ENCODE measurements around the gene PIGS. TPM values are rescaled to one million over a fixed set of nuclear protein-coding genes. Genes with fewer than 3 reads are reported as not detected.

The PIGS gene
- total and polyA plus RNA-seq, 2 donors (not counting 1 experiment from before 2014, with no cell fraction given), result 53.7 to 68.4 TPM

DNA sequence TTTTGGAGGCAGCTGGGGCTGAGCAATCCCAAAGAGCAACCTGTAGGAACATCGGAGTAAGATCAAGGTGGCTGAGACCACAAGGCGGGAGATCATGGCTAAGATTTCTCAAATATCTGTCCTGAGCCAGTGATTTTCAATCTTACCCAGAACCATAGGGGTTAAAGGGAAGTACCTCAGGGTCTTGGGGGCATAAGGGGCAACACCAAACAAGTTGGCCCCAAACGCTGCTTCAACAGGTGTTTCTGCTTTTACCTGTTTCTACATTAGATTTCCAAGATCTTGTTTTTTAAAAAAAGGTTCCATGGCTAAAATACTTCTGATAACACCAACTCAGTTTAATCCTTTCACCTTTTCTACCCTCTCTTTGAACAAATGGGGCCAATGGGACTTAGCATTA lies 16.3 kb downstream of the PIGS start:
- Histone ChIP-seq H3K27me3 (ENCODE audit: control insufficient read depth, insufficient read depth, low read length) (no peaks in the 10 kb centered on the region), H3K79me2 (ENCODE audit: control insufficient read depth, insufficient read depth, low read length) (no peaks in the 10 kb centered on the region), H3K27ac (ENCODE audit: insufficient read depth, low read length) (no peak overlapping the region), H3K36me3 (ENCODE audit: control insufficient read depth, insufficient read depth, low read length) (peaks cover 19% of the 10 kb centered on the region), H3K4me2 (ENCODE audit: extremely low read depth, insufficient read depth, low read length) (no peak overlapping the region), H4K20me1 (ENCODE audit: control insufficient read depth, extremely low read depth, insufficient read depth, low read length) (no peaks in the 10 kb centered on the region), H3K4me3 (replicated peaks in 1 of 4; ENCODE audit: control extremely low read depth in 1 of 4, insufficient read depth in 1 of 4, low read depth in 3 of 4, low read length in 4 of 4) (no peak overlapping the region), H3K4me1 (ENCODE audit: control insufficient read depth, extremely low read depth, insufficient read depth, low read length) (peaks cover 3% of the 10 kb centered on the region), H2AFZ (ENCODE audit: low read length) (no peak overlapping the region), H3K9me3 (ENCODE audit: control insufficient read depth, insufficient read depth, low read depth, low read length) (no peaks in the 10 kb centered on the region), H3K9ac (ENCODE audit: insufficient read depth, low read length) (no peak overlapping the region)
- TF ChIP-seq, protein P1, sequence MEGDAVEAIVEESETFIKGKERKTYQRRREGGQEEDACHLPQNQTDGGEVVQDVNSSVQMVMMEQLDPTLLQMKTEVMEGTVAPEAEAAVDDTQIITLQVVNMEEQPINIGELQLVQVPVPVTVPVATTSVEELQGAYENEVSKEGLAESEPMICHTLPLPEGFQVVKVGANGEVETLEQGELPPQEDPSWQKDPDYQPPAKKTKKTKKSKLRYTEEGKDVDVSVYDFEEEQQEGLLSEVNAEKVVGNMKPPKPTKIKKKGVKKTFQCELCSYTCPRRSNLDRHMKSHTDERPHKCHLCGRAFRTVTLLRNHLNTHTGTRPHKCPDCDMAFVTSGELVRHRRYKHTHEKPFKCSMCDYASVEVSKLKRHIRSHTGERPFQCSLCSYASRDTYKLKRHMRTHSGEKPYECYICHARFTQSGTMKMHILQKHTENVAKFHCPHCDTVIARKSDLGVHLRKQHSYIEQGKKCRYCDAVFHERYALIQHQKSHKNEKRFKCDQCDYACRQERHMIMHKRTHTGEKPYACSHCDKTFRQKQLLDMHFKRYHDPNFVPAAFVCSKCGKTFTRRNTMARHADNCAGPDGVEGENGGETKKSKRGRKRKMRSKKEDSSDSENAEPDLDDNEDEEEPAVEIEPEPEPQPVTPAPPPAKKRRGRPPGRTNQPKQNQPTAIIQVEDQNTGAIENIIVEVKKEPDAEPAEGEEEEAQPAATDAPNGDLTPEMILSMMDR (conservative IDR thresholded peaks at IDR 0.05 in 1 of 2, IDR thresholded peaks at IDR 0.05 in 1 of 2; ENCODE audit: low read depth in 1 of 2, low read length in 2 of 2), result no peak
- no peak for TF ChIP-seq EZH2 (IDR thresholded peaks at IDR 0.05; ENCODE audit: low read length, missing control alignments)
- no peak for DNase-seq (ENCODE audit: low read depth in 2 of 2)

DNA sequence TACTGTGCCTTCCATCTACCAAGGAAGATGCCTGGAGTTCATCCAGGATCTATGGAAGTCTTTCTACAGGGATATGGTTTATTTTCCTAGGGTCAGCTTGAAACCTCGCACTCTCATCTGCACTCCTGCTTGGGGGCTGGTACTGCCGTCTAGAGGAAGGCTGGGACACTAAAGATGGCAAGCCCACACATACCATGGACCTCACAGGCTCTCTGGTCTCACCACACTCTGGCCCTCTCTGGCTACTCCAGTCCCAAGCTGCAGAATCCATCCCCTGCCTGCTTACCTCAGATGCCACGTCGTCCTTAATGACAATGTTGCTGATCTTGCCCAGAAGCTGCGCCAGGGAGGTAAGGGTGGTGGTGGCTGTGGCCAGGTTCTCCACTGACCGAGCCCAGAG lies 16.8 kb downstream of the PIGS start:
- Histone ChIP-seq H3K27me3 (ENCODE audit: control insufficient read depth, insufficient read depth, low read length) (no peaks in the 10 kb centered on the region), H4K20me1 (ENCODE audit: control insufficient read depth, extremely low read depth, insufficient read depth, low read length) (no peaks in the 10 kb centered on the region), H3K36me3 (ENCODE audit: control insufficient read depth, insufficient read depth, low read length) (peaks cover 15% of the 10 kb centered on the region), H3K4me1 (ENCODE audit: control insufficient read depth, extremely low read depth, insufficient read depth, low read length) (peaks cover 3% of the 10 kb centered on the region), H3K27ac (ENCODE audit: insufficient read depth, low read length) (no peak overlapping the region), H2AFZ (ENCODE audit: low read length) (no peak overlapping the region), H3K4me2 (ENCODE audit: extremely low read depth, insufficient read depth, low read length) (no peak overlapping the region), H3K4me3 (replicated peaks in 1 of 4; ENCODE audit: control extremely low read depth in 1 of 4, insufficient read depth in 1 of 4, low read depth in 3 of 4, low read length in 4 of 4) (no peak overlapping the region), H3K9me3 (ENCODE audit: control insufficient read depth, insufficient read depth, low read depth, low read length) (no peaks in the 10 kb centered on the region), H3K9ac (ENCODE audit: insufficient read depth, low read length) (no peak overlapping the region), H3K79me2 (ENCODE audit: control insufficient read depth, insufficient read depth, low read length) (no peaks in the 10 kb centered on the region)
- no peak for TF ChIP-seq EZH2 (IDR thresholded peaks at IDR 0.05; ENCODE audit: low read length, missing control alignments)
- TF ChIP-seq, protein P1 (conservative IDR thresholded peaks at IDR 0.05 in 1 of 2, IDR thresholded peaks at IDR 0.05 in 1 of 2; ENCODE audit: low read depth in 1 of 2, low read length in 2 of 2), result peak in 1 of 2 donors; percentile 40
- DNase-seq (ENCODE audit: low read depth in 2 of 2), result no peak

DNA sequence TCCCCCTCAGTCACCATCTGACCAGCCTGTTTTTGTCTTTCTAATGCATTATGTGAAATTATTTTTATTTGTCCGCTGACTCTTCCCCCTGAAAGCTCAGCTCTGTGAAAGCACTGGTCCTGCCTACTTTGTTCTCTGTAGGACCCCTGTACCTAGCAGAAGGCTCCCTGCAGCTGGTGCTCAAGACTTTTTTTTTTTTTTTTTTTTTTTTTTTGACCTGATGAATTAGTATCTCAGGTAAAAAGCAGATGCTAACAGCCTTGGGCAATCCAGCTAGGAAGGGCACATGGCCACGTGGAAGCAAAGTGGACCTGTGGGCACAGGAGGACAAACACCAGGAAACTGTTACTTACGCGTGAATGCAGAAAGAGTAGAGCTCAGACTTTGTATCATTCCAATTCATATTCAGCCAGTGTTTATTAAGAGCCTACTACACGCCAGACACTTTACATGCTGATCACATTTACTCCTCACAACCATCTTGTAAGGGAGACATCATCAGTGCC lies 18.3 kb downstream of the PIGS start:
- H3K36me3 ChIP-seq (ENCODE audit: control insufficient read depth, insufficient read depth, low read length), result peaks cover 15% of the 10 kb centered on the region
- no peaks in the 10 kb centered on the region for H4K20me1 ChIP-seq (ENCODE audit: control insufficient read depth, extremely low read depth, insufficient read depth, low read length)
- H3K27ac ChIP-seq (ENCODE audit: insufficient read depth, low read length), result no peak overlapping the region
- no peaks in the 10 kb centered on the region for H3K9me3 ChIP-seq (ENCODE audit: control insufficient read depth, insufficient read depth, low read depth, low read length)
- TF ChIP-seq, protein P1 (conservative IDR thresholded peaks at IDR 0.05 in 1 of 2, IDR thresholded peaks at IDR 0.05 in 1 of 2; ENCODE audit: low read depth in 1 of 2, low read length in 2 of 2), result no peak
- no peak for TF ChIP-seq EZH2 (IDR thresholded peaks at IDR 0.05; ENCODE audit: low read length, missing control alignments)
- DNase-seq (ENCODE audit: low read depth in 2 of 2), result no peak
- H3K9ac ChIP-seq (ENCODE audit: insufficient read depth, low read length), result no peak overlapping the region
- no peak overlapping the region for H2AFZ ChIP-seq (ENCODE audit: low read length)
- no peaks in the 10 kb centered on the region for H3K27me3 ChIP-seq (ENCODE audit: control insufficient read depth, insufficient read depth, low read length)
- H3K4me2 ChIP-seq (ENCODE audit: extremely low read depth, insufficient read depth, low read length), result peak overlapping the region; percentile 62
- H3K4me1 ChIP-seq (ENCODE audit: control insufficient read depth, extremely low read depth, insufficient read depth, low read length), result peaks cover 3% of the 10 kb centered on the region
- H3K79me2 ChIP-seq (ENCODE audit: control insufficient read depth, insufficient read depth, low read length), result no peaks in the 10 kb centered on the region
- H3K4me3 ChIP-seq (replicated peaks in 1 of 4; ENCODE audit: control extremely low read depth in 1 of 4, insufficient read depth in 1 of 4, low read depth in 3 of 4, low read length in 4 of 4), result peak overlapping the region in 2 of 4 experiments; percentile 53 to 81
